ENCODE results near the gene SLC17A9.

Gene SLC17A9

DNA sequence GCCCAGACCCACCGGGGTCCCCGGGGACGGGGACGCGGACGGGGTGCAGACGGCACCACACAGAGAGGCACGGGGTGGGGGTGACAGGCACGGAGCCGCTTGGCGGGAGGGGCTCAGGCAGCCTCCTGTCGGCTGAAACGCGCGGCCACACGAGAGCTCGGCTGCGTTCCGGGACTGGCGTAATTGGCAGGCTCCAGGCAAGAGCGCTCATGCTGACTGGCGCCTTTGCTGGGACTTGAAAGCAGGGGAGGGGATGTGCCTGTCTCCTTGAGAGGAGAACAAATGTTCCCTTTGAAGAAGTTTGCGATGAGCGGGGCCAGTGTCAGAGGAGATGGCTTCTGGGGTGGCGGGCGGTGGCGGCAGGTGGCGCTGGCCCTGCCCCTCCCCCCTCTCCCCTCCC is 28.5 kb downstream of the SLC17A9 start:
- Histone ChIP-seq H3K4me3 (no peak overlapping the region), H3K27ac (no peak overlapping the region), H3K4me1 (no peaks in the 10 kb centered on the region), H3K36me3 (no peaks in the 10 kb centered on the region), H3K9me3 (no peaks in the 10 kb centered on the region), H3K27me3 (peaks cover 0 to 99% of the 10 kb centered on the region in 2 donors)
- TF ChIP-seq, protein P1, sequence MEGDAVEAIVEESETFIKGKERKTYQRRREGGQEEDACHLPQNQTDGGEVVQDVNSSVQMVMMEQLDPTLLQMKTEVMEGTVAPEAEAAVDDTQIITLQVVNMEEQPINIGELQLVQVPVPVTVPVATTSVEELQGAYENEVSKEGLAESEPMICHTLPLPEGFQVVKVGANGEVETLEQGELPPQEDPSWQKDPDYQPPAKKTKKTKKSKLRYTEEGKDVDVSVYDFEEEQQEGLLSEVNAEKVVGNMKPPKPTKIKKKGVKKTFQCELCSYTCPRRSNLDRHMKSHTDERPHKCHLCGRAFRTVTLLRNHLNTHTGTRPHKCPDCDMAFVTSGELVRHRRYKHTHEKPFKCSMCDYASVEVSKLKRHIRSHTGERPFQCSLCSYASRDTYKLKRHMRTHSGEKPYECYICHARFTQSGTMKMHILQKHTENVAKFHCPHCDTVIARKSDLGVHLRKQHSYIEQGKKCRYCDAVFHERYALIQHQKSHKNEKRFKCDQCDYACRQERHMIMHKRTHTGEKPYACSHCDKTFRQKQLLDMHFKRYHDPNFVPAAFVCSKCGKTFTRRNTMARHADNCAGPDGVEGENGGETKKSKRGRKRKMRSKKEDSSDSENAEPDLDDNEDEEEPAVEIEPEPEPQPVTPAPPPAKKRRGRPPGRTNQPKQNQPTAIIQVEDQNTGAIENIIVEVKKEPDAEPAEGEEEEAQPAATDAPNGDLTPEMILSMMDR (IDR thresholded peaks at IDR 0.05), result no peak
- intact Hi-C loops (cut with DNase I; ENCODE audit: low total_unique reads), result no loop called here
- DNase-seq, result no peak

DNA sequence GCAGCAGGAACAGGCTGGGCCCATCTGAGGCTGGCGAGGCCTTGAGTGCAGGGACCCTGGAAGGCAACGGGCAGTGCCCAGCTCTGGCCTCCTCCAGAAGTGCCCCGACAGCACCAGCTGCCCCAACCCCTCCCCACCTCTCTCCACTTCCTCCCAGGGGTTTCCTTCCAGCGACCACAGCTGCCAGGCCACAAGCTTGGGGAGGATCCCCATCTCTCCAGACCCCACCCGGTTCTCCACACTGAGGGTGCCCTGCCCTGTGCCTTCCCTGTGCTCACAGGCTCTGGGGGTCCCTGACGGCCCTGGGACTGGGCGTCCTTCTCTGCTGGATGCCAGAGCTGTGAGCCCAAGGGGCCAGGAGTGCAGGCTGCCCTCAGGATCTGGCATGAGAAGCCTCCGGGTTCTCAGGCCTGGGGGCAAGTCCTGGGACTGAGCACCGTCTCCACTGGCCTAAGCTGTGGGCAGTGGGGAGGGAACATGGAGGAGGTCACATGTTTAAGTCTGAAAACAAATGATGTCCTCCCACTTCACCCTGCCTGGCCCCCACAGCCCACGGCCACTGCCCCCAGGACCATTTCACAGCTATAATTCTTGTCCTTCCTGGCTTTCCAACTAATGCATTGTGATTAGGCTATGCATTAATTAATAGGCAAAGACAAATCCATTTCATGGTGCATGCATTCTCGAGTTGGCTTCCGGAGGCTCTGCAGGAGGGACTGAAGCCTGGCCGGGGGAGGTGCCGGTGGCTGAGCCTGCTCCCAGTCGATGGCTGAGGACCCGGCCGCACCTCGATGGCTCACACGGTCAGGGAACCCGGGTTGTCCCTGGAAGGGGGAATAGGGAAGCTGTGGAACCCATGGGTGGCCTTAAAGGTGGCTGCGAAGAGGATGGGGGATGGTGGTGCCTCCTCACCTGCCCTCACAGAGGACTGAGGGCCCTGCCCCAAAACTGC is 29.9 kb downstream of the SLC17A9 start:
- Histone ChIP-seq H3K27me3 (peaks cover 0 to 99% of the 10 kb centered on the region in 2 donors), H3K36me3 (no peaks in the 10 kb centered on the region), H3K4me1 (no peaks in the 10 kb centered on the region), H3K27ac (no peak overlapping the region), H3K4me3 (no peak overlapping the region), H3K9me3 (no peaks in the 10 kb centered on the region)
- DNase-seq, result no peak
- intact Hi-C loops (cut with DNase I; ENCODE audit: low total_unique reads), result no loop called here
- TF ChIP-seq, protein P1 (IDR thresholded peaks at IDR 0.05), result no peak

DNA sequence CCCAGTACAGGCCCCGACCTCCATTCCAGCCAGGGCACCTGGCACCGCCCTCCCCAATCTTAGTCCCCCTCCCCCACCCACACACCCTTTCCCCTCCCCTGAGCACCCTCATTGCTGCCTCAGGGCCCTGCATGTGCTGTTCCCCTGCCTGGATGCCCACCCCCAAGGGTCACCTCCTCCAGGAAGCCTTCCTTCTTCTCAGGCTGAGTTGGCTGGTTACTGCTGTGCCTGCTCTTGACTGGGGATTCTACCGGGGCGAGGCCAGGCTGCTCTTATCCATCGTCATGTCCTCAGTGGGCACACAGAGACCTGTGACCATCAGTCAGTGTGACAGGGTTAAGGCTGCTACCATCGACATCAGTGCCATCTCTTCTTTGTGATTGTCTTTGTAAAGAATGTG is 30.7 kb downstream of the SLC17A9 start:
- no peaks in the 10 kb centered on the region for H3K9me3 ChIP-seq
- intact Hi-C loops (cut with DNase I; ENCODE audit: low total_unique reads), result no loop called here
- H3K27me3 ChIP-seq, result peaks cover 0 to 96% of the 10 kb centered on the region in 2 donors
- TF ChIP-seq, protein P1 (IDR thresholded peaks at IDR 0.05), result no peak
- no peak for DNase-seq
- H3K27ac ChIP-seq, result no peak overlapping the region
- H3K4me1 ChIP-seq, result no peaks in the 10 kb centered on the region
- H3K4me3 ChIP-seq, result no peak overlapping the region
- no peaks in the 10 kb centered on the region for H3K36me3 ChIP-seq

- no peak overlapping the region for H3K4me3 ChIP-seq
- peaks cover 0 to 85% of the 10 kb centered on the region in 2 donors for H3K27me3 ChIP-seq
- DNase-seq, result no peak
- H3K36me3 ChIP-seq, result no peaks in the 10 kb centered on the region
- no peak overlapping the region for H3K27ac ChIP-seq
- no peaks in the 10 kb centered on the region for H3K4me1 ChIP-seq
- no peaks in the 10 kb centered on the region for H3K9me3 ChIP-seq
- intact Hi-C loops (cut with DNase I; ENCODE audit: low total_unique reads), result no loop called here
- TF ChIP-seq, protein P1 (IDR thresholded peaks at IDR 0.05), result no peak
Measured at GRCh38 chr20:62984666-62985443, 32.3 kb downstream of the SLC17A9 start.

DNA sequence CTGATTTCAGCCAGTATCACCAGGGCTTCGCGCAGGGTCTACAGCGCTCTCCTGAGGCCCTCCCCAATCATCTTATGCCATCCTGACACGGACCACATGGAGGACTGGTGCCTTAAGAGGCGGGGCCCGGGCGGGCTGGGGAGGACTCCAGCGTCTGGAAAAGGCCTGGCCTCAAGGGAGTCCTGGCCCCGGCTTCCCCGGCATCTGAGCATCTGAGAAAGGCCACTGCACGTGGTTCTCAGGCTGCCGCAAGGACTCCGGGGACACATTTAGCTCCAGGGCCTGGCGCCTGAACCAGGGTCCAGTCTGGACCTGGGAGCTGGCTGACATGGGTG is 32.9 kb downstream of the SLC17A9 start:
- TF ChIP-seq, protein P1 (IDR thresholded peaks at IDR 0.05), result no peak
- DNase-seq, result no peak
- no peaks in the 10 kb centered on the region for H3K9me3 ChIP-seq
- H3K4me1 ChIP-seq, result no peaks in the 10 kb centered on the region
- intact Hi-C loops (cut with DNase I; ENCODE audit: low total_unique reads), result no loop called here
- no peak overlapping the region for H3K27ac ChIP-seq
- peaks cover 0 to 84% of the 10 kb centered on the region in 2 donors for H3K27me3 ChIP-seq
- no peak overlapping the region for H3K4me3 ChIP-seq
- H3K36me3 ChIP-seq, result no peaks in the 10 kb centered on the region

Data from tibial artery (tissue), 4 donors.